Neural cell (in vitro differentiated cells): ENCODE results near the gene CLCN1. TPM values are rescaled to one million over a fixed set of nuclear protein-coding genes. Genes with fewer than 3 reads are reported as not detected.

ENCODE experiments used
- H2AFZ ChIP-seq: fragments of 200-600, 300-800 bp; sonication (generic), shearing (Covaris generic); 2 replicates; pipeline ENCODE4 v1.6.0; 2014; ENCODE audit warnings: low read depth, mild to moderate bottlenecking, antibody characterized with exemption, low read length, moderate library complexity
- H3F3A ChIP-seq: fragments of 200-600 bp; shearing (Covaris generic); 2 replicates; pipeline ENCODE4 v1.6.1; 2016; ENCODE audit warnings: mild to moderate bottlenecking, moderate library complexity, mixed read lengths, antibody characterized with exemption, low read length; ENCODE audit not compliant: insufficient read depth, poor library complexity, severe bottlenecking
- H3K27ac ChIP-seq: fragments of 200-600, 300-800 bp; sonication (generic), shearing (Covaris generic); 2 replicates; pipeline ENCODE4 v1.5.1; 2014; ENCODE audit warnings: mild to moderate bottlenecking, low read length, moderate library complexity
- H3K27me3 ChIP-seq: fragments of 300-800, 200-600 bp; sonication (generic), shearing (Covaris generic); 2 replicates; pipeline ENCODE4 v1.6.0; 2014; ENCODE audit warnings: mild to moderate bottlenecking, low read depth, low read length, moderate library complexity; ENCODE audit not compliant: insufficient read depth
- H3K36me3 ChIP-seq: fragments of 300-800, 200-600 bp; sonication (generic), shearing (Covaris generic); 2 replicates; pipeline ENCODE4 v1.5.1; 2014; ENCODE audit warnings: mild to moderate bottlenecking, antibody characterized with exemption, low read length, moderate library complexity; ENCODE audit not compliant: insufficient read depth
- H3K4me2 ChIP-seq: fragments of 300-800, 200-600 bp; sonication (generic), shearing (Covaris generic); 2 replicates; pipeline ENCODE4 v1.6.0; 2014; ENCODE audit warnings: mild to moderate bottlenecking, low read length
- H3K4me3 ChIP-seq: fragments of 300-800, 200-600 bp; sonication (generic), shearing (Covaris generic); 2 replicates; pipeline ENCODE4 v1.5.1; 2014; ENCODE audit warnings: mild to moderate bottlenecking, low read length, moderate library complexity
- H3K79me2 ChIP-seq: fragments of 200-600 bp; shearing (Covaris generic); replicated peaks from 2 replicates; pipeline ENCODE4 v1.6.0; 2014; ENCODE audit warnings: mild to moderate bottlenecking, low read length, moderate library complexity; ENCODE audit not compliant: insufficient read depth
- H3K9ac ChIP-seq: fragments of 300-800, 200-600 bp; sonication (generic), shearing (Covaris generic); 2 replicates; pipeline ENCODE4 v1.6.1; 2016; ENCODE audit warnings: mild to moderate bottlenecking, low read length, mixed read lengths
- H3K9me2 ChIP-seq: fragments of 200-600 bp; shearing (Covaris generic); 2 replicates; pipeline ENCODE4 v1.6.1; 2016; ENCODE audit warnings: mild to moderate bottlenecking, low read length, mixed read lengths; ENCODE audit not compliant: insufficient read depth
- H3K9me3 ChIP-seq: fragments of 200-600, 300-800 bp; sonication (generic), shearing (Covaris generic); 2 replicates; pipeline ENCODE4 v1.6.1; 2016; ENCODE audit warnings: mild to moderate bottlenecking, mixed run types, low read length, moderate library complexity, mixed read lengths
- H4K20me1 ChIP-seq: fragments of 200-600 bp; shearing (Covaris generic); 2 replicates; pipeline ENCODE4 v1.6.1; 2016; ENCODE audit warnings: mild to moderate bottlenecking, mixed run types; ENCODE audit not compliant: insufficient read depth
- CTCF ChIP-seq: fragments of 450-650 bp; IDR thresholded peaks from 2 replicates; pipeline ENCODE4 v1.5.1; 2014; ENCODE audit warnings: antibody characterized with exemption, mild to moderate bottlenecking, moderate library complexity; ENCODE audit not compliant: poor library complexity, severe bottlenecking
- EP300 ChIP-seq: fragments of 450-650 bp; conservative IDR thresholded peaks from 2 replicates; pipeline ENCODE4 v1.6.1; 2014; ENCODE audit warnings: antibody characterized with exemption, mild to moderate bottlenecking, moderate library complexity; ENCODE audit not compliant: poor library complexity, severe bottlenecking
- EZH2 ChIP-seq: fragments of 200-600, 300-800 bp; shearing (Covaris generic), sonication (generic); IDR thresholded peaks from 2 replicates; pipeline ENCODE4 v1.6.1; 2014; ENCODE audit warnings: antibody characterized with exemption, low read length, borderline replicate concordance, mild to moderate bottlenecking; ENCODE audit not compliant: insufficient read depth, poor library complexity, severe bottlenecking
- MXI1 ChIP-seq: fragments of 450-650 bp; conservative IDR thresholded peaks from 2 replicates; pipeline ENCODE4 v1.6.1; 2014; ENCODE audit warnings: antibody characterized with exemption, mild to moderate bottlenecking; ENCODE audit not compliant: poor library complexity, severe bottlenecking
- POLR2AphosphoS5 ChIP-seq: IDR thresholded peaks from 2 replicates; pipeline ENCODE4 v1.6.1; 2012
- RAD21 ChIP-seq: fragments of 450-650 bp; conservative IDR thresholded peaks from 2 replicates; pipeline ENCODE4 v1.6.1; 2014; ENCODE audit warnings: antibody characterized with exemption, mild to moderate bottlenecking, moderate library complexity
- REST ChIP-seq: IDR thresholded peaks from 2 replicates; pipeline ENCODE4 v1.6.1; 2012; ENCODE audit warnings: borderline replicate concordance
- SMC3 ChIP-seq: fragments of 450-650 bp; conservative IDR thresholded peaks from 2 replicates; pipeline ENCODE4 v1.6.1; 2014; ENCODE audit warnings: antibody characterized with exemption, mild to moderate bottlenecking, moderate library complexity; ENCODE audit not compliant: poor library complexity
- polyA plus RNA-seq: library from polyadenylated mRNA; depleted of rRNA; stranded (reverse); fragments of >200 nt; gene quantifications from 2 replicates; pipeline ENCODE4 v1.2.3, GENCODE V29; 2014

The CLCN1 gene
- polyA plus RNA-seq, 1 donor from 2014 or later: not detected

- H3K79me2 ChIP-seq: no peaks in the 10 kb centered on the region
- no peaks in the 10 kb centered on the region for H4K20me1 ChIP-seq
- no peak overlapping the region for H2AFZ ChIP-seq
- H3F3A ChIP-seq: no peaks in the 10 kb centered on the region
- no peaks in the 10 kb centered on the region for H3K9me3 ChIP-seq
- H3K4me2 ChIP-seq: no peak overlapping the region
- no peak overlapping the region for H3K4me3 ChIP-seq
- H3K9me2 ChIP-seq: no peaks in the 10 kb centered on the region
- H3K9ac ChIP-seq: no peak overlapping the region
- no peak for TF ChIP-seq EP300
- TF ChIP-seq CTCF: no peak
- TF ChIP-seq POLR2AphosphoS5: no peak
- TF ChIP-seq REST: no peak
- no peak for TF ChIP-seq SMC3
- no peak for TF ChIP-seq MXI1
- no peak for TF ChIP-seq EZH2
- no peak overlapping the region for H3K27ac ChIP-seq
- no peaks in the 10 kb centered on the region for H3K36me3 ChIP-seq
- H3K27me3 ChIP-seq: no peaks in the 10 kb centered on the region
Observed at GRCh38 chr7:143351574-143351973, 35.7 kb downstream of the CLCN1 start.

GRCh38 chr7:143352531-143353002 lies 36.7 kb downstream of the CLCN1 start:
- Histone ChIP-seq H4K20me1 (no peaks in the 10 kb centered on the region), H3K9me3 (no peaks in the 10 kb centered on the region), H3K27ac (no peak overlapping the region), H3K9ac (no peak overlapping the region), H3K27me3 (no peaks in the 10 kb centered on the region), H3K36me3 (no peaks in the 10 kb centered on the region), H2AFZ (no peak overlapping the region), H3K4me2 (no peak overlapping the region), H3K79me2 (no peaks in the 10 kb centered on the region), H3F3A (no peaks in the 10 kb centered on the region), H3K9me2 (no peaks in the 10 kb centered on the region), H3K4me3 (no peak overlapping the region)
- TF ChIP-seq RAD21 (no peak), REST (no peak), SMC3 (no peak), CTCF (no peak), EZH2 (no peak), EP300 (no peak), POLR2AphosphoS5 (no peak), MXI1 (no peak)
